ENCODE data around the gene AGBL1.

- TF ChIP-seq CTCF (IDR thresholded peaks at IDR 0.05), result no peak
- TF ChIP-seq EZH2 (IDR thresholded peaks at IDR 0.05; ENCODE audit: borderline replicate concordance, insufficient read depth, low read depth, low read length, poor library complexity, severe bottlenecking), result no peak
Observed at GRCh38 chr15:86570738-86571137, 491.1 kb downstream of the AGBL1 start.

Data from B cell (primary cell).